ENCODE data around the gene IL6ST. TPM values are rescaled to one million over a fixed set of nuclear protein-coding genes. Genes with fewer than 3 reads are reported as not detected.

The IL6ST gene
- total RNA-seq, 1 donor from 2014 or later: 55.2 TPM

DNA sequence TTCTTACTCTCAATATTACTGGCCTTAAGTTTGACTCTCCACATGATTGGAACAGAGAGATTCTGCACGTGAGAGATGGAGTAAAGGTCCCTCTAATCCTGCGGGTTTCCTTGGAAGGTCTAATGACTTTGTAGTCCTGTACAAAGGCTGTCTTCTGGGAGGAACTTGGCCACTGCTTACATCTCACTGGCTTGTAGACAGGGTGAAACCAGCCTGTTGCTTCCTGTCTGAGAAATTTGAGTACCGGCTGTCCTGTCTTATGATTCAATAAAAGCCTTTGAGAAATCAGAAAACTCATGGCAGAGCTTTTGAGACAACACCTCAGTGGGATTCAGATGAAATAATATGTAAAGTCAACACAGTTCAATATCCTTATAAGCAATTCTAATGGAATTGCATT, 100.6 kb downstream of the IL6ST start:
- no peak for ATAC-seq

DNA sequence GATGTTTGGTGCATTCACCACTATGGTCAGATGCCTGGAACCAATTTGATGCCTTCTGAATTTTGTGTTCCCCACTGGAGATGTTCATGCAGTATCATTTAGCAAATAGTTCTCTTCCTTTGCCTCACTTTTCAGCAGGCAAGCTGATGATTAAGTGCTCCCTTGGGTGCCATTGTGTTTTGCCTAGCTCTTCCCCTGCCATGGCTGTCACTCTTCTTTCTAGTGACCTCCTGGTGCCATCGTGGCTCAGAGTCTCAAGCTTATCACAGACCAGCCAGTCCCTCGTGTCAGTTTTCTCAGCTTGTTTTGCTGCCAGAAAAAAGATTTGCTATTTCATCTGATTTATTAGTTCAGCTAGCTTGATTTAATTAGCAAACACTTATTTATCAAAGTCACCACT, 102.3 kb downstream of the IL6ST start:
- no peak for ATAC-seq

DNA sequence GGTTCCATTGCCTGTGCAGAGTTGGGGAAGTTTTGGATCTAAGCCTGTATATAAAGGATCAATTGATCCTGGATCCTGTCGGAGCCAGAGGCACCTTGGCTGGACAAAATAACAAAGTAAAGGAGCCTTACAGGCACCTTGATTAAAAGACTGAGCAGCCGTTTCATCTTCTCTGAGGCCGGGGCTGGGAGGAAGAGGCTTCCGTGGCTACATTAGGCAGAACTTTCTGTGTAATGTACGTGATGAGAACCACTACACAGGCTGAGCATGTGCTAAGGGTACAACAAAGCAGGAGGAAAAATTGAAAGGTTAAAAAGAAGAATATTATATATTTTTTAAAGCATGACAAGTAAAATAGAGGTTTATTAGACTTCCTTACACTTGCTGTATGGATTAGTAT, 106.6 kb downstream of the IL6ST start:
- ATAC-seq: no peak

DNA sequence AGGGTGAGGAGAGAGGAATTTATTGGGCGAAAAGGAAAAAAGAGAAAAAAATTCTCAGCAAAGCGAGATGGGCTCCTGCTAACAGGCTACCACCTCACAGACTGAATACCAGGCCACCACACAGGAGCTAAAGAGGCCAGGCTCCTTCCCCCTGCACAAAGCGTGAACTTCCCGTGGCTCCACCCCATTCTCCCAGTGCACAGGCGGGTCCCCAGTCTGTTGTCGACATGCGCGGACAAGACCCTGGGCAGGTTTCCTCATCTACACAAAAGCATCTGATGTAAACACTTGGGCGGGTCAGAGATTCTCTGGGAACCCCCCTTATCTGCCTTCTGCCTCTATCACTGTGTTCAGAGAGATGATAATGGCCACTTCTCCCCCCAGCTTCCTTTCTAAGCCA, 109.4 kb downstream of the IL6ST start:
- peak; percentile 44 for ATAC-seq

Other genes starting within 250 kb of the IL6ST start
- gene IL31RA, start 143.6 kb downstream of the IL6ST start, total RNA-seq: 0.68 TPM
- gene ANKRD55, start 238.4 kb upstream of the IL6ST start, total RNA-seq: not detected